ENCODE results near the gene SEMA6B. TPM values are rescaled to one million over a fixed set of nuclear protein-coding genes. Genes with fewer than 3 reads are reported as not detected.

SEMA6B gene
- total RNA-seq, 4 donors from 2014 or later, result 2.6 to 12.8 (median 5.2) TPM

- TF ChIP-seq CTCF (IDR thresholded peaks at IDR 0.05; ENCODE audit: low read depth), result no peak
These were observed 37.6 kb downstream of the SEMA6B start for GRCh38 chr19:4521888-4522242.

GRCh38 chr19:4521170-4521887 is 38.2 kb downstream of the SEMA6B start:
- no peak for TF ChIP-seq CTCF (IDR thresholded peaks at IDR 0.05; ENCODE audit: low read depth)

GRCh38 chr19:4519521-4520277 is 39.8 kb downstream of the SEMA6B start:
- no peak for TF ChIP-seq CTCF (IDR thresholded peaks at IDR 0.05; ENCODE audit: low read depth)

GRCh38 chr19:4519172-4519496 is 40.4 kb downstream of the SEMA6B start:
- TF ChIP-seq CTCF (IDR thresholded peaks at IDR 0.05; ENCODE audit: low read depth), result no peak

- TF ChIP-seq CTCF (IDR thresholded peaks at IDR 0.05; ENCODE audit: low read depth), result no peak
These were observed 40.9 kb downstream of the SEMA6B start, which contains the start of gene PLIN4 for GRCh38 chr19:4518345-4519171. TSS of gene PLIN4 (minus strand) at chr19:4518486. CDS start at chr19:4518272, 214 bp downstream.

GRCh38 chr19:4517451-4518057 is 41.9 kb downstream of the SEMA6B start:
- no peak for TF ChIP-seq CTCF (IDR thresholded peaks at IDR 0.05; ENCODE audit: low read depth)

All from subcutaneous adipose tissue (tissue), 4 donors.